ENCODE data around the gene PTGS2. TPM values are rescaled to one million over a fixed set of nuclear protein-coding genes. Genes with fewer than 3 reads are reported as not detected.

The PTGS2 gene
- polyA plus RNA-seq, 1 of the 3 experiments (the other 2 are of a cell fraction) = 6.3 TPM

GRCh38 chr1:186655876-186656275, 24.3 kb downstream of the PTGS2 start (continued):
- TF ChIP-seq REST (IDR thresholded peaks at IDR 0.05; ENCODE audit: low read depth, low read length) (no peak), EP300 (IDR thresholded peaks at IDR 0.05; ENCODE audit: borderline replicate concordance in 1 of 2, low read depth in 1 of 2, low read length in 1 of 2) (no peak), RFX5 (IDR thresholded peaks at IDR 0.05; ENCODE audit: low read length) (no peak), NRF1 (IDR thresholded peaks at IDR 0.05; ENCODE audit: low read depth, low read length) (no peak)

GRCh38 chr1:186654741-186655140, 25.5 kb downstream of the PTGS2 start:
- no peak overlapping the region for H2AFZ ChIP-seq (ENCODE audit: low read depth)
- no peaks in the 10 kb centered on the region for H3K9me2 ChIP-seq
- no peak overlapping the region for H3K27ac ChIP-seq (ENCODE audit: low read depth in 2 of 2, low read length in 1 of 2)
- POLR2A ChIA-PET = no interaction called here
- no peaks in the 10 kb centered on the region for H3K79me2 ChIP-seq (ENCODE audit: insufficient read depth)
- no peak overlapping the region for H3K9ac ChIP-seq
- no peak overlapping the region for H3K4me3 ChIP-seq (ENCODE audit: low read depth in 2 of 2, low read length in 1 of 2)
- no peaks in the 10 kb centered on the region for H3K36me3 ChIP-seq (replicated peaks in 1 of 2; ENCODE audit: control insufficient read depth in 1 of 2, insufficient read depth in 2 of 2, low read length in 1 of 2)
- DNase-seq = no peak
- H4K20me1 ChIP-seq (ENCODE audit: insufficient read depth) = no peaks in the 10 kb centered on the region
- 69% methylated on average over 3 of the region's 3 CpGs for WGBS (ENCODE audit: low lambda C conversion rate)
- H3K9me3 ChIP-seq = no peaks in the 10 kb centered on the region
- TF ChIP-seq MEF2A (IDR thresholded peaks at IDR 0.05; ENCODE audit: borderline replicate concordance, low read depth) (no peak), EP300 (IDR thresholded peaks at IDR 0.05; ENCODE audit: borderline replicate concordance in 1 of 2, low read depth in 1 of 2, low read length in 1 of 2) (no peak), NFIC (IDR thresholded peaks at IDR 0.05; ENCODE audit: borderline replicate concordance) (no peak), CTCF (IDR thresholded peaks at IDR 0.05) (no peak), YY1 (IDR thresholded peaks at IDR 0.05; ENCODE audit: low read depth) (no peak), PBX3 (IDR thresholded peaks at IDR 0.05) (no peak), NRF1 (IDR thresholded peaks at IDR 0.05; ENCODE audit: low read depth, low read length) (no peak), RCOR1 (IDR thresholded peaks at IDR 0.05; ENCODE audit: low read length) (no peak), EZH2phosphoT487 (IDR thresholded peaks at IDR 0.05; ENCODE audit: borderline replicate concordance, low read depth) (no peak), TEAD4 (IDR thresholded peaks at IDR 0.05; ENCODE audit: borderline replicate concordance, insufficient read depth) (no peak), POLR2AphosphoS5 (IDR thresholded peaks at IDR 0.05; ENCODE audit: low read depth, low read length) (no peak), GATA2 (CRISPR knock-in tag; IDR thresholded peaks at IDR 0.05) (no peak), FOXJ3 (CRISPR knock-in tag; IDR thresholded peaks at IDR 0.05) (no peak), TCF12 (IDR thresholded peaks at IDR 0.05) (no peak), RAD21 (IDR thresholded peaks at IDR 0.05; ENCODE audit: low read length) (no peak), JUND (IDR thresholded peaks at IDR 0.05) (no peak)
- H3F3A ChIP-seq (replicated peaks; ENCODE audit: insufficient read depth) = no peaks in the 10 kb centered on the region
- CTCF ChIA-PET = no interaction called here
- no peaks in the 10 kb centered on the region for H3K27me3 ChIP-seq (ENCODE audit: insufficient read depth)
- H3K4me2 ChIP-seq = no peak overlapping the region
- no peaks in the 10 kb centered on the region for H3K4me1 ChIP-seq (ENCODE audit: control insufficient read depth in 1 of 2, insufficient read depth in 2 of 2, low read depth in 1 of 2, low read length in 1 of 2)

Measured in SK-N-SH (cell line).